GM19397 (cell line): ENCODE data around the gene TLCD3B.

Experiments used
- ATAC-seq: cut with Tn5 transposase; IDR thresholded peaks from one replicate; pipeline ENCODE4 v1.9.1; 2021; ENCODE audit warnings: mild to moderate bottlenecking, moderate library complexity; ENCODE audit not compliant: unreplicated experiment

Gene TLCD3B

DNA sequence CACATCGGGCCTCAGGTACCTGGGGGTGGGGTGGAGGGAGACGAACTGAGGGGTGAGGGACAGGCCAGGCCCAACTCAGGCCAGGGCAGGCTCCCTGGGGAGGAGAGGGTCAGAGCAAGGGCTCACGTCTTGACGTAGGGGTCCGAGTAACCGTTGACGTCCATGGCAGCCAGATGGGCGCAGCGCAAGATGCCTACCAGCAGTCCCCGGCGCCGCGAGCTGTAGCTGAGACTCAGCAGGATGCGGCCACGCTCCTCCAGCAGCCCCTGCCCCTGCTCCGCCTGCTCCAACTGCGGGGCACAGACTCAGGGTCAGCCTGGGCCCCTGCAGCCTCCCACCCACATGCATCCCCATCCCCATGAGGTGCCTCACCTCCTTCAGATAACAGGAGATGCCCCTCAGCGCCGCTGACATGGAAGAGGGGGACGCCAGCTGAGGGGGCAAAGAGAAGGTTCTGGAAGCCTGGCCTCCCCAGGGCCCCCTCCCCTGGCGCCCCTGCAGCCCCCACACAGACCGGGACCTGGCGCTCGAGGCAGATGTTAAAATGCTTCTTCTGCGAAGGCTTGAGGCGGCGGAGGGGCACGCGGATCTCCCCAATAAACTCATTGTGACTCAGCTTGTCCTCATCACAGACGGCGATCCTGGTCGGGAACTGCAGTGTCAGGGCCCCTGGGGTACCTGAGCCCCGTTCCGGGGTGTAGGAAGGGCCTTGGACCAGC, 24.3 kb downstream of the TLCD3B start:
- ATAC-seq = no peak

- ATAC-seq = no peak
Measured at GRCh38 chr16:30006095-30006473, 25.0 kb downstream of the TLCD3B start.

DNA sequence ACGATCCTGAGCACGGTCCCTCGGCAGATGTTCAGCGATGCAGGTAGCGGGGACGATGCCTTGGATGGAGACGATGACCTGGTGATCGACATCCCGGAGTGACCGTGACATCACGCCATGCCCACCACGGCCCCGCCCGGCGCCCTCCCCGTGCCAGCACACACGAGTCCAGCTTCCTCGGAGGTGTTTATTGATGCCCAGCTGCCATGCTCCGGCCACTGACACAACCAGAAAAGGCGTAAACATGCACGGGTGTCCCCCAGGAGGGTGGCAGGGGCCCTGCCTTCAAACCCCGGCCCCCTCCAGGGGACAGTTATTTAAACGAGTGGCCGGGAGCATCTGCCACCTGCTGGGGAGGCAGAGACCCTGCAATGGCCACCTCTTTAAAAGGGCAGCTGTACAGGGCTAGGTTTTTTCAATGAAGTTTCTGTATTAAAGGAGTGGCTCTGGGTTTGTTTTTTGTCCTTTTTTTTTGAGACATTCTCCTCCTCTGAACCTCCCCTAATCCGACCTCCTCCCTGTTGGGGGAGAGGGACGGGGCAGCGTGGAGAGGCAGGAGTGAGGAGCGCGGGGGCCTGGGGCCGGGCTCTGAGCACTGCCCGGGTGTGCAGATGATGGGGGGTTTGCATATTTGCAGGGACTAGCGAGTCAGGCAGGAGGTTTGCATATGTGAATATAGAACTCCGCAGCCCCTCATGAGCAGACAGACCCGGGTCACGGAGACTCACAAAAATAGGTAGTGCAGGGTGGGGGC, 25.6 kb downstream of the TLCD3B start:
- ATAC-seq = no peak

DNA sequence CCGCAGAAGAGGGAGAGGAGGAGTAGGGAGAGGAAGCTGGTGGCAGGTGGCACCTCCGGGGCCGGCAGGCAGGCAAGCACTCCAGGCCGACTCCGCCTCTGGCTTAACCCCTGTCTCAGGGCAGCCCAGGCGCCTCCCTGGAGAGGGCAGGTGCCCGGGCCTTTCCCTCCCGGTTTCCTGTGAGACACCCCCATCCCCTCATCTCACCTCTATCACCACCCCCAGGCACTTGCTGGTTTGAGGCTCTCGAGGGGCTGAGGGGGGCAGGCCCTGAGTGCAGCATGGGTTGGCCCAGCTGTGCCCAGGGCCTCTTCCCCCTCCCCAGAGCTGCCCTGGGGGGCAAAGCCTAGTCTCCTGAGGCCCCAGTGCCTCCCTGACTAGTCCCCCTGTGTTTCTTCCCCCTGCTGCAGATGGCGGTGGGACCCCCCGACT, 26.2 kb downstream of the TLCD3B start:
- ATAC-seq = no peak

DNA sequence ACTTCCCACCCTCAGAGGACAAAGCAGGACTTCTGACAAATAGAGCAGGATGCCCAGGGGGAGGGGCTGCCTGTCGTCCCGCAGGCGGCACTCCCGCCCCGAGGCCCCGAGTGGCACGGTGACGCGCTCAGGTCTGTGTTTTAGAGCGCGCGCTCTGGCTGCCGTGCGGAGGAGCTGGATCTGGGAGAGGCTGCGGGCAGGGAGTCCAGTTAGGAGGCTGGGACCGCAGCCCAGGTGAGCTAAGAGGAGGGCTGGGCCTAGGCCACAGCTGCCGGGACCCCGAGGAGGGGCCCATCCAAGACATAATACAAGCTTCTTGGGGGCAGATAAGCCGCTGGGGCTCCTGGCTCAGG, 26.7 kb downstream of the TLCD3B start:
- ATAC-seq = no peak

DNA sequence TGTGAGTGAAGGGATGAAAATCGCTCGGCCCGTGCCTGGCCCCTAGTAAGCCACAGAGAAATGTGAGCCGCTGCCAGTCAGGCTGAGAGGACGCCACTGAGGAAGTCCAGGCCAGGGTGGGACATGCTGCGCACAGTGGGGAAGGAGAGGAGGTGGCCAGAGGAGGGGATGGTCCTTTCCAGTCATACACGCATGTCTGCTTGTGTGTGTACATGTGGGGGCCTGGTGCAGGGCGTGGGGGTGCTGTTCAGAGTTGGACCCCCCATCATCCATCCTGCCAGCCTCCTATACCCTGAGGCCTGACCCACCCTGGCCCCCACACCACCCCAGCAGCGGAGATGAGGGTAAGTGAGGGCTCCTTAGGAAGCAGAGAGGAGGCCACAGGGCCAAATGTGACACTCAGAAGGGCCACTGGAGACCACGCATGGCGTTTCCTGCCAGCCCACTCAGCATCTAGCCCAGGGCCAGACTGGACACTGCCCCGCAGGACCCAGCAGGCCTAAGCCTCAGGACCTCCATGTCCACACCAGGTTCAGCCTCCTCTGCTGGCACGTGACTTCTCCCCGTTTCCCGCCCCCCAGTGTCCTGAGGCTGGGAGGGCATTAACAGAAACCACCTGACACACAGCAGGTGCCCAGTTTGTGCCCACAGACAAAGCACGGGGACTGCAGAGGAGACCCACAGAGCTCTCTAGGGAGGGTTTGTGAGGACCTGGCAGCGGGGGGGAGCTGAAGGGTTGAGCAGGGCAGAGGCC, 27.2 kb downstream of the TLCD3B start:
- no peak for ATAC-seq

DNA sequence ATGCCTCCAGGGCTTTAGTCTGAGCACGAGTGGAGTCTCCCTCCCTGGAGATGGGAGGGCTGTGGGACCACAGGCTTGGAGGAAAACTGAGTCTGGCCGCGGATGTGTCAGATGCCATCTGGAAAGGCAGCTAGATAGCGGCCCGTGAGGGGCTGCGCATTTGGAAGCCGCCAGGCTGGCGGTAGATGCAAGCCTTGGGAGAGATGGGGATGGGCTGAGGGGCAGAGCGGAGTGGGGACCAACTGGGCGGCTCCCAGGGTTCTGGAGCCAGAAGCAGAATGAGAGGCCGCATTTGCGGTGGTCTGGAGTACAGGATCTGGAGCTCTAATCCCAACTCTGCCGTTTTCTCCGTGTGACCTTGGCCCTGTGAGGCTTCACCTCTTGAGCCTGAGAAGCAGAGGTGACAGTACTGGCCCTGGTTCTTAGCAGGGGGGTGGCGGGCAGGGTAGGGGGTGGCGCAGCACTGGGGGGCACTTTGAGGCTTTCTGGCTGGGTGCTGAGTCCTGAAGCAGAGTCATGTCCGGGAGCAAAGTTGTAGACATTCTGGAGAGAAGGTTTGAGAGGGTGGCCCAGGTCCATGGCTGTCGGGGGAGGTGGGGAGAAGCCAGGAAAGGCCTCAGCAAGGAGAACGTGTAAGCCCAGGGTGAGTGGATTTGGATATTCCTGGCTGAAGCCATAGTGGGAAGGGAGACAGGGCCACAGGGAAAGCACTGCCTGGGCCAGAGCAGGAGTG, 28.3 kb downstream of the TLCD3B start:
- ATAC-seq = no peak

DNA sequence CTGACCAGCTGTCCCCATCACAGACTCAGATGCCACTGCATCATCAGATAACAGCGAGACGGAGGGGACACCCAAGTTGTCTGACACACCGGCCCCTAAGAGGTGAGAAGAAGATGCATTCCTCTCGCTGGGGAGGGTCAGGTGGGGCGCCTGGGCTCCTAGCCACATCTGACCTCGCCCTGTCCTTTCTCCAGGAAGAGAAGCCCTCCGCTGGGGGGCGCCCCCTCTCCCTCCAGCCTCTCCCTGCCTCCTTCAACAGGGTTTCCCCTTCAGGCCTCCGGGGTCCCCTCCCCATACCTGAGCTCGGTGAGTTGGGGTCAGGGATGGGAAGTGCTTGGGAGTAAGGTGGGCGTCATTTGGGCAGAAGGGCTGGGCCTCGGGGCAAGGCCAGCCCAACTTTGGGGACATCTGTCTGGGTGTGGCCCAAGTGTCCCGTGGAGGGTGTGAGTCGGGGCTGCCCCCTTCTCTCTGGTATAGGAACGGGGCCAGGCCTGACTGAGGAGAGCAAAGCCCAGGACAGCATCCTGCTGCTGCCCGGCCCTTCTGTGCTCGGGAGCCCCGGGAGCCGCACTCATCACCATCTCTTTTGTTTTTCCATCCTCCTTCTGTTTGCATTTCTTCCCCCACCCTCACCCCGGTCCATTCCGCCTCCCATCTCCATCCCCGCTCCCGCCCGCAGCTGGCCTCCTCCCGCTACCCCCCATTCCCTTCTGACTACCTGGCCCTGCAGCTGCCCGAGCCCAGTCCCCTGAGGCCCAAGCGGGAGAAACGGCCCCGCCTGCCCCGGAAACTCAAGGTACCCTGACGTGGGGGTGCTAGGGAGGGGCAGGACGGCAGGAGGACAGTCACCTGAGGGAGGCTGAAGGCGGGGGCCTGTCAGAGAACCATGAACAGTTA, 30.1 kb downstream of the TLCD3B start:
- ATAC-seq = no peak

DNA sequence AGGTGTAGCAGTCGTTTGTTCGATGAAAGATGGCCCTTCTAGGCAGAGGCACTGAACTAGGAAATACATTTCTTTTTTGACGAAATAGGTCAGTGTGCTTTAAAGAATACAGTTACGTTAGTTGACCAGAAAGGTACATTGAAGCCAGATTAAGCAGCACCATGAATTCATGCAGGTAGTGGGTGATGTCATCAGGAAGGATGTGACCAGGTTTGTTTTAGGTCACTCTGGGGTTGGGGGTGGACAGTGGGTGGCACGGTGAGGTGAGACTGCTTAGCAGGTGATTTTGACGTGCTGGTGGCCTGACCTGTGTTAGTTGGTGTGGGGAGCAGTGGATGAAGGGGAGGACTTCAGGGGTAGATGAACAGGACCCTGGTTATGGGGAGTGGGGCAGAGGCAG, 31.5 kb downstream of the TLCD3B start:
- no peak for ATAC-seq

DNA sequence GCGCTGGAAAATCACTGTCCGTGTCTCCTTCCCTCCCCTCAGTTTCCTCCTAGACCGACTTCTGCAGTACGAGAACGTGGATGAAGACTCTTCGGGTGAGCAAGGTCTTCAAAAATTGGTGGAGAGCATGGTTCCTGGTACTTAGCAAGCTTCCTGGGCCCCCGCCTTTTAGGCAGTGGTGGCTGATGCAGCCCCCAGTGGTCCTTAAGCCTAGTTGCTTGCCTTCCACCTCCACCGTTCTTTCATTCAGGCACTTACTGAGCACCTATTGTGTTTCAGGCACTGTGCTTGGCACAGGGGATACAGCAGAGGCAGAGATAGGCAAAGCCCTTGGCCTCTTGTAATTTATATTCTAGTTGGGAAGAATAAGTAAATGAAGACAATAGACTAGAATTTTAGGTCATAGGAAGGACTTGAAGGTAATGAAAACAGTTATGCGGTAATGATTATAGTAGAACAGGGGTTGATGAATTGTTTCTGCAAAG, 34.3 kb downstream of the TLCD3B start:
- ATAC-seq = no peak

- ATAC-seq = peak; percentile 90
Measured at GRCh38 chr16:29995911-29996765, 34.9 kb downstream of the TLCD3B start, which contains the start of gene INO80E. INO80E (plus strand) TSS chr16:29996241; CDS start chr16:29996311, 70 bp downstream.

GRCh38 chr16:29995324-29995910, 35.7 kb downstream of the TLCD3B start, which contains the start of gene HIRIP3:
HIRIP3 (minus strand) TSS chr16:29995617; CDS start chr16:29995605, 12 bp downstream.
- ATAC-seq = peak; percentile 54

DNA sequence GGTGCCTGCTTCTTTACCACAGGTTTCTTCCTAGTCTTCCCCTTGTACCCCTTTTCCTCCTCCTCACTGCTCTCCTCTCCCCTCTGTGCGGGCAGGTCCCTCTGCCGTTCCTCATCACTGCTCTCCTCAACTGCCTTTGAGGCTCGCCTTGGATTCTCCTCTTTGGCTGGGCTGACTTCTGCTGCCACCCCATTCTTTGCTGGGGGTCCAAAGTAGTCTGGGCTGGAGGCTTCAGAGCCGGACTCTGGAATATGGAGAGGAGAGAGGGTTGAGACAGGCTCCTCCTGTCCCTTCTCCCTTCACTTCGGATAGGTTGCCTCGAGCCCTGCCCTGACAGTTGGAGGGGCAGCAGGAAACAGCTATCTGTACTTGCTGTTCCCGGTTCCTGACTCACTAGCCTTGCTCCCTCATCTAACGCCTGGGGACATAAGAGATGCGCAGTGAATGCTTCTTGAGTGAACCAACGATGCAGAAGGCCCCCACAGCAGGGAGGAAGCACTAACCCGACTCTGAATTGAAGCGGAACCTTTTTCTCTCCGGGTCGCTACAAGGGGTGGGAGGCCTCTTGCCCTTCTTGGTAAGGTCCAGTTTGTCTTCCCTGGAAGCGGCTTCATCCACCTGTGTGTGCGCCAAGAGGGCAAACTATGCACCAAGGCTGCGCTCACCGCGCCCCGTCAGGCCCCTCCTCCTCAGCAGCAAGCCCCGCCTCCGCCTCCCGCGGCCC, 36.3 kb downstream of the TLCD3B start:
- ATAC-seq = peak; percentile 39

DNA sequence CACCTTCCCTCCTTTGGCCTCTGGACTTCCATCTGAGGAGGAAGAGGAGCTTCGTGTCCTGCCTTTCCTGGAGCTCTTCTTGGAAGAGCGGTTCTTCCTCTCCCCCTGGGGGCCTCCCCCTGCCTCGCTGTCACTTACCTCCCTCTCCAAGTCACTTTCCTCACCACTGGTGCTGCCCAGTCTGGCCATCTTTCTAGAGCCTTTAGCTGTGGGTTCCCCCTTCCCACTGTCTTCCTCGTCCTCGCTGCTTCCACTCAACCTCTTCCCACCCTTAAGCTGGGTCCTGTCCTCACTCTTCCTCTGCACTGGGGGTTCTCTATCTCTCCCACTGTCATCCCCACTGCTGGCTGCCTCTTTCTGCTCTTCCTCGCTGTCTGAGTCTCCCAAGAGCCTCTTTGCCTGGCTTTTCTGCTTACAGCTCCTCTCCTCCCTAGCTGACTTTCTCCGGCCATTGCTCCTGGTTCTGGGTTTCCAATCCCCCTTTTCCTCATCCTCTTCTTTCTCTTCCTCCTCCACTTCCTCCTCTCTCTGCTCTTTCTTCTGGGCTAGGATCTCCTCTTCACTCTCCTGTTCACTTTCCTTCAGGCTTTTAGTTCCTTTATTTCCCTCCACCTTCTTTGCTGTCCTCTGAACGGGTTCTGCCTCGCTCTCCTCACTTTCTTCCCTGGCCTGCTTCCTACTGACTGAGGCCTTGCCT, 37.0 kb downstream of the TLCD3B start:
- no peak for ATAC-seq

- no peak for ATAC-seq
Measured at GRCh38 chr16:29993191-29993902, 37.7 kb downstream of the TLCD3B start.

- ATAC-seq = no peak
Measured at GRCh38 chr16:29992344-29992967, 38.6 kb downstream of the TLCD3B start.
